Loucy (cell line): ENCODE data around the gene PDX1.

Source experiments
- EZH2phosphoT487 ChIP-seq: fragments of 200-600 bp; IDR thresholded peaks from 2 replicates; pipeline ENCODE4 v1.6.1; 2018; ENCODE audit warnings: antibody characterized with exemption, mild to moderate bottlenecking, moderate library complexity, borderline replicate concordance
- TF ChIP-seq, protein P1 (sequence below): fragments of 200-600 bp; sonication (generic); conservative IDR thresholded peaks from 2 replicates; pipeline ENCODE4 v1.5.1; 2014; ENCODE audit warnings: mild to moderate bottlenecking, antibody characterized with exemption, low read length

- TF ChIP-seq, protein P1, sequence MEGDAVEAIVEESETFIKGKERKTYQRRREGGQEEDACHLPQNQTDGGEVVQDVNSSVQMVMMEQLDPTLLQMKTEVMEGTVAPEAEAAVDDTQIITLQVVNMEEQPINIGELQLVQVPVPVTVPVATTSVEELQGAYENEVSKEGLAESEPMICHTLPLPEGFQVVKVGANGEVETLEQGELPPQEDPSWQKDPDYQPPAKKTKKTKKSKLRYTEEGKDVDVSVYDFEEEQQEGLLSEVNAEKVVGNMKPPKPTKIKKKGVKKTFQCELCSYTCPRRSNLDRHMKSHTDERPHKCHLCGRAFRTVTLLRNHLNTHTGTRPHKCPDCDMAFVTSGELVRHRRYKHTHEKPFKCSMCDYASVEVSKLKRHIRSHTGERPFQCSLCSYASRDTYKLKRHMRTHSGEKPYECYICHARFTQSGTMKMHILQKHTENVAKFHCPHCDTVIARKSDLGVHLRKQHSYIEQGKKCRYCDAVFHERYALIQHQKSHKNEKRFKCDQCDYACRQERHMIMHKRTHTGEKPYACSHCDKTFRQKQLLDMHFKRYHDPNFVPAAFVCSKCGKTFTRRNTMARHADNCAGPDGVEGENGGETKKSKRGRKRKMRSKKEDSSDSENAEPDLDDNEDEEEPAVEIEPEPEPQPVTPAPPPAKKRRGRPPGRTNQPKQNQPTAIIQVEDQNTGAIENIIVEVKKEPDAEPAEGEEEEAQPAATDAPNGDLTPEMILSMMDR = no peak
- no peak for TF ChIP-seq EZH2phosphoT487
Measured at GRCh38 chr13:27921421-27921960, 1.7 kb downstream of the PDX1 start.
